Measurements from ENCODE around the gene OBSCN. TPM values are rescaled to one million over a fixed set of nuclear protein-coding genes. Genes with fewer than 3 reads are reported as not detected.

OBSCN gene
- total RNA-seq, 1 experiment from 2014 or later, result 33.3 TPM

DNA sequence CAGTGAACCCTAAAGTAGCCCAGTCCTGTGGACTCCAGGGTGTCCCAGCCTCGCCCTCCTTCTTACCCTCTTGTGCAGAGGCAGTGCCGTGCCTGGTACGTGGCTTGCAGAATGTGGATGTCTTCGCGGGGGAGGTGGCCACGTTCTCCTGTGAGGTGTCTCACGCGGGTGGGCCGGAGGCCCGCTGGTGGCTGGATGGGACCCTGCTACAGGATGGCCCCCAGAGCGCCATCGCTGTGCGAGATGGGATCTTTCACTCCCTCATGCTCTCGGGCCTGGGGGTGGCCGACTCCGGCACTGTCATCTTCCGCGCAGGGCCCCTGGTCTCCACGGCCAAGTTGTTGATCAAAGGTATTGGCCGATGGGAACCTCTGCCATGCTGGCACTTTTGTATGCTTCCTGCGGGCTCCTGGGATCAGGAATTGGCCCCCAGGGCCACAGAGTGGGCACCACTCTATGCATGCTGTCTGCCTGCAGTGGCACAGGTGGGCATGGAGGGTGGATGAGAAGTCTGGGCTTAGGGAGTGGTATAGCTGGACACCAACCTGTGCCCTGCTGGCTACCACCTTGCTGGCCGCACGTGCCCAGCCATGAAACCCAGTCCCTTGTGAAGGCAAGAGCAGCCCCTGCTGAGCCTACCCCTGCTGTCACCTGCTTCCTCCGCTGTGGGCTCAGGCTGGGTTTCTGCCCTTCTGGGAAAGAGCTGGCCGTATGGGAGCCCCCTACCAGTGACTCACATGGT, 105.9 kb downstream of the OBSCN start:
- Histone ChIP-seq H3K23ac (ENCODE audit: insufficient read length, low read depth, low read length) (no peak overlapping the region), H3K79me2 (ENCODE audit: insufficient read depth, low read length) (no peaks in the 10 kb centered on the region), H3K79me1 (ENCODE audit: insufficient read depth, low read depth, low read length, poor library complexity, severe bottlenecking) (no peaks in the 10 kb centered on the region), H4K91ac (ENCODE audit: insufficient read length, low read depth, low read length) (no peak overlapping the region), H2BK12ac (ENCODE audit: insufficient read length, low read depth, low read length) (no peak overlapping the region), H2BK5ac (ENCODE audit: insufficient read length, low read length) (no peak overlapping the region), H3K23me2 (ENCODE audit: insufficient read length, low read depth, low read length, poor library complexity, severe bottlenecking) (no peaks in the 10 kb centered on the region), H3T11ph (ENCODE audit: low read length) (no peak overlapping the region), H3K27me3 (ENCODE audit: insufficient read depth, low read length) (no peaks in the 10 kb centered on the region), H3K27ac (ENCODE audit: insufficient read length, low read depth, low read length) (no peak overlapping the region), H3K9me3 (ENCODE audit: control insufficient read depth, low read depth, low read length) (no peaks in the 10 kb centered on the region), H3K4me1 (ENCODE audit: insufficient read depth, low read length) (no peaks in the 10 kb centered on the region), H4K20me1 (ENCODE audit: control insufficient read depth, insufficient read depth, insufficient read length) (no peaks in the 10 kb centered on the region), H3K14ac (ENCODE audit: insufficient read depth, low read length) (no peak overlapping the region; the same call in 1 of the 2 replicates), H2BK15ac (ENCODE audit: low read depth, low read length) (no peak overlapping the region), H3K4me2 (ENCODE audit: insufficient read depth, insufficient read length, low read length) (no peak overlapping the region), H3K4ac (ENCODE audit: low read depth, low read length) (no peak overlapping the region), H2BK20ac (ENCODE audit: low read depth, low read length, poor library complexity, severe bottlenecking) (no peak overlapping the region), H2AK5ac (ENCODE audit: insufficient read length, low read length) (no peak overlapping the region), H3K56ac (ENCODE audit: insufficient read length, low read depth, low read length) (no peak overlapping the region), H3K18ac (ENCODE audit: insufficient read length, low read depth, low read length) (no peak overlapping the region), H4K8ac (replicated peaks; ENCODE audit: insufficient read length, low read depth, low read length) (no peak overlapping the region), H2BK120ac (ENCODE audit: low read depth, low read length, poor library complexity, severe bottlenecking) (no peak overlapping the region), H2AFZ (ENCODE audit: low read length) (no peak overlapping the region), H4K5ac (ENCODE audit: insufficient read length, low read depth, low read length) (no peak overlapping the region), H3K9ac (ENCODE audit: extremely low read depth, insufficient read length, low read length) (no peak overlapping the region)
- Mint-ChIP-seq H3K36me3 (ENCODE audit: insufficient read depth in 1 of 3, low read depth in 3 of 3) (peaks cover 6 to 16% (median 15%) of the 10 kb centered on the region in 3 experiments), H3K4me3 (no peak overlapping the region), H3K4me1 (no peaks in the 10 kb centered on the region), H3K9me3 (peaks cover 7 to 11% of the 10 kb centered on the region in 2 experiments), H3K27ac (no peak overlapping the region), H3K27me3 (ENCODE audit: low read depth) (peaks cover 3% of the 10 kb centered on the region; the same call in 1 of the 2 replicates)
- no peak for TF ChIP-seq CTCF (conservative IDR thresholded peaks at IDR 0.05)
- WGBS (ENCODE audit: extremely low coverage, insufficient read length, low lambda C conversion rate), result no CpG with 5 or more reads among the region's 25 CpGs
- no peak for DNase-seq

Data from H9 (cell line).